ENCODE data around the gene CLCN1. TPM values are rescaled to one million over a fixed set of nuclear protein-coding genes. Genes with fewer than 3 reads are reported as not detected.

The CLCN1 gene
- total and polyA plus RNA-seq, 10 of the 15 experiments (the other 5 are each of a cell fraction or from before 2014, with no cell fraction given): 0.30 TPM; not detected in 9

- POLR2A ChIA-PET: interaction anchor here (0.7 to 1.2 kb wide), 5 partner anchors 10 to 117 kb away, joined by 3 to 5 read pairs (median 3); partner anchors contain the start of genes GSTK1 and TAS2R41
- no TSS peak for BruUV-seq (replicated peaks)
- TF ChIP-seq LARP7 (IDR thresholded peaks at IDR 0.05): no peak
- TF ChIP-seq RB1 (IDR thresholded peaks at IDR 0.05; ENCODE audit: borderline replicate concordance): no peak
- TF ChIP-seq ATF7 (IDR thresholded peaks at IDR 0.05; ENCODE audit: low read depth): 0 out of 2 replicates have a peak, but pooled peaks have one; percentile 26
- no peak for TF ChIP-seq PAX8 (IDR thresholded peaks at IDR 0.05)
- TF ChIP-seq TCF12 (IDR thresholded peaks at IDR 0.05; ENCODE audit: low read depth, low read length): no peak
- no peak for TF ChIP-seq NFYA (IDR thresholded peaks at IDR 0.05; ENCODE audit: borderline replicate concordance, low read depth, low read length)
- no peak for TF ChIP-seq CREB1 (IDR thresholded peaks at IDR 0.05; ENCODE audit: low read depth)
- TF ChIP-seq, protein P1, sequence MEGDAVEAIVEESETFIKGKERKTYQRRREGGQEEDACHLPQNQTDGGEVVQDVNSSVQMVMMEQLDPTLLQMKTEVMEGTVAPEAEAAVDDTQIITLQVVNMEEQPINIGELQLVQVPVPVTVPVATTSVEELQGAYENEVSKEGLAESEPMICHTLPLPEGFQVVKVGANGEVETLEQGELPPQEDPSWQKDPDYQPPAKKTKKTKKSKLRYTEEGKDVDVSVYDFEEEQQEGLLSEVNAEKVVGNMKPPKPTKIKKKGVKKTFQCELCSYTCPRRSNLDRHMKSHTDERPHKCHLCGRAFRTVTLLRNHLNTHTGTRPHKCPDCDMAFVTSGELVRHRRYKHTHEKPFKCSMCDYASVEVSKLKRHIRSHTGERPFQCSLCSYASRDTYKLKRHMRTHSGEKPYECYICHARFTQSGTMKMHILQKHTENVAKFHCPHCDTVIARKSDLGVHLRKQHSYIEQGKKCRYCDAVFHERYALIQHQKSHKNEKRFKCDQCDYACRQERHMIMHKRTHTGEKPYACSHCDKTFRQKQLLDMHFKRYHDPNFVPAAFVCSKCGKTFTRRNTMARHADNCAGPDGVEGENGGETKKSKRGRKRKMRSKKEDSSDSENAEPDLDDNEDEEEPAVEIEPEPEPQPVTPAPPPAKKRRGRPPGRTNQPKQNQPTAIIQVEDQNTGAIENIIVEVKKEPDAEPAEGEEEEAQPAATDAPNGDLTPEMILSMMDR (IDR thresholded peaks at IDR 0.05 in 2 of 3, conservative IDR thresholded peaks at IDR 0.05 in 1 of 3; ENCODE audit: control insufficient read depth in 2 of 3, extremely low read depth in 1 of 3, insufficient read depth in 1 of 3, low read depth in 3 of 3, low read length in 3 of 3): no peak
Measured at GRCh38 chr7:143379611-143380259, 63.8 kb downstream of the CLCN1 start.

More at GRCh38 chr7:143379611-143380259, 63.8 kb downstream of the CLCN1 start:
- ATAC-seq (peak; percentile 2), FAIRE-seq (peak; percentile 23), DNase-seq (ENCODE audit: low read depth, low spot score) (no peak)
- H3K4me3 ChIP-seq: peak overlapping the region; percentile 99
- H3K27ac ChIP-seq (ENCODE audit: control insufficient read depth, insufficient read depth): no peak overlapping the region
- peak overlapping the region; percentile 82 for H2AFZ ChIP-seq (ENCODE audit: control insufficient read depth, low read depth, low read length)
- peaks cover 16% of the 10 kb centered on the region for H3K4me1 ChIP-seq (ENCODE audit: control insufficient read depth, insufficient read depth, low read length)
- H3K27me3 ChIP-seq (replicated peaks in 1 of 2; ENCODE audit: control insufficient read depth in 2 of 2, insufficient read depth in 2 of 2, low read length in 1 of 2): no peaks in the 10 kb centered on the region
- H3K79me2 ChIP-seq (ENCODE audit: control insufficient read depth, insufficient read depth, low read length): peaks cover 33% of the 10 kb centered on the region
- H3K9me3 ChIP-seq (replicated peaks; ENCODE audit: control insufficient read depth, insufficient read depth, low read length): no peaks in the 10 kb centered on the region
- peak overlapping the region; percentile 76 for H3K4me2 ChIP-seq (ENCODE audit: control insufficient read depth, insufficient read depth)
- peak overlapping the region; percentile 94; the same call in 1 of the 2 replicates for H3K9ac ChIP-seq (ENCODE audit: control insufficient read depth, insufficient read depth, low read length)
- intact Hi-C loops (cut with micrococcal nuclease; ENCODE audit: unreplicated experiment): loop anchor here (1.0 to 5.0 kb wide), 3 partner anchors 37 to 91 kb away; partner anchors contain the start of gene CASP2
- ChIA-PET RAD21 (ENCODE audit: unreplicated experiment) (interaction anchor here (0.7 to 1.6 kb wide), 3 partner anchors 37 to 357 kb away, joined by 3 to 8 read pairs (median 3); no protein-coding TSS in a partner anchor), SMC1A (ENCODE audit: uncharacterized antibody, unreplicated experiment) (interaction anchor here (0.7 to 2.2 kb wide), 4 partner anchors 10 to 139 kb away, joined by 3 to 14 read pairs (median 4); no protein-coding TSS in a partner anchor), CTCF (interaction anchor here (0.7 to 2.6 kb wide), 29 partner anchors 9 to 748 kb away, joined by 3 to 33 read pairs (median 5); partner anchors contain the start of genes FAM131B and GSTK1)
- in situ Hi-C loops (cut with MboI): no loop called here
- no peaks in the 10 kb centered on the region for H3K36me3 ChIP-seq (ENCODE audit: control insufficient read depth in 2 of 2, insufficient read depth in 2 of 2, low read length in 1 of 2)
- 11% methylated on average over 14 of the region's 15 CpGs for WGBS (ENCODE audit: insufficient coverage, insufficient replicate concordance, low lambda C conversion rate, missing lambda C conversion rate)
- H4K20me1 ChIP-seq (ENCODE audit: control insufficient read depth, insufficient read depth): no peaks in the 10 kb centered on the region
